WTC11 (cell line): Measurements from ENCODE around the gene PFKM. TPM values are rescaled to one million over a fixed set of nuclear protein-coding genes. Genes with fewer than 3 reads are reported as not detected.

Experiments used
- ATAC-seq: fragments of 200-7000 bp; cut with Tn5 transposase; 2 replicates; pipeline ENCODE4 v1.10.0; 2021; ENCODE audit warnings: mild to moderate bottlenecking, moderate library complexity
- CTCF ChIA-PET: fragments of 300-600 bp; sonication (Branson Sonifier 250); formaldehyde crosslinking; loops from one replicate; lab custom pipeline; 2021; ENCODE audit warnings: antibody characterized with exemption; lab: Charles Lee
- POLR2A ChIA-PET: fragments of 350-600 bp; sonication (Branson Sonifier 250); formaldehyde crosslinking; loops from one replicate; lab custom pipeline; 2021; ENCODE audit warnings: antibody characterized with exemption; lab: Charles Lee
- DNase-seq: peaks from one replicate; pipeline ENCODE4 v3.0.0; 2021; ENCODE audit warnings: low spot score
- H3K27ac Mint-ChIP-seq: 2 replicates; pipeline ENCODE4 v1.8.0; 2021; ENCODE audit warnings: mixed read lengths
- H3K27me3 Mint-ChIP-seq: 2 replicates; pipeline ENCODE4 v1.8.0; 2021; ENCODE audit warnings: low read depth, mild to moderate bottlenecking, moderate library complexity, mixed read lengths
- H3K36me3 Mint-ChIP-seq: 2 replicates; pipeline ENCODE4 v1.8.0; 2021; ENCODE audit warnings: mixed read lengths
- H3K4me1 Mint-ChIP-seq: 2 replicates; pipeline ENCODE4 v1.8.0; 2022; ENCODE audit warnings: mixed read lengths
- H3K4me3 Mint-ChIP-seq: 2 replicates; pipeline ENCODE4 v1.8.0; 2021; ENCODE audit warnings: mild to moderate bottlenecking, moderate library complexity, mixed read lengths
- H3K9me3 Mint-ChIP-seq: 2 replicates; pipeline ENCODE4 v1.8.0; 2021; ENCODE audit warnings: mixed read lengths
- AFF4 ChIP-seq: sonication (generic); formaldehyde crosslinking; IDR thresholded peaks from 2 replicates; pipeline ENCODE4 v1.8.1; 2023; ENCODE audit warnings: mild to moderate bottlenecking, missing genetic modification reagents, borderline replicate concordance
- ATF6 ChIP-seq: sonication (generic); formaldehyde crosslinking; IDR thresholded peaks from 2 replicates; pipeline ENCODE4 v1.8.1; 2023; ENCODE audit warnings: mild to moderate bottlenecking, missing genetic modification reagents
- CREB1 ChIP-seq: sonication (generic); formaldehyde crosslinking; IDR thresholded peaks from 2 replicates; pipeline ENCODE4 v1.8.0; 2023; ENCODE audit warnings: mild to moderate bottlenecking, missing genetic modification reagents
- CTCF ChIP-seq: fragments of 200-600 bp; IDR thresholded peaks from 2 replicates; pipeline ENCODE4 v1.8.0; 2022; ENCODE audit warnings: antibody characterized with exemption
- E2F4 ChIP-seq: sonication (generic); formaldehyde crosslinking; IDR thresholded peaks from 2 replicates; pipeline ENCODE4 v1.8.1; 2022; ENCODE audit warnings: low read depth, mild to moderate bottlenecking, moderate library complexity, missing genetic modification reagents, borderline replicate concordance
- E2F5 ChIP-seq: sonication (generic); formaldehyde crosslinking; IDR thresholded peaks from 2 replicates; pipeline ENCODE4 v1.8.1; 2022; ENCODE audit warnings: mild to moderate bottlenecking, moderate library complexity, missing genetic modification reagents
- EMX1 ChIP-seq: fragments of 250-450 bp; sonication (Bioruptor Pico); IDR thresholded peaks from 2 replicates; pipeline ENCODE4 v1.8.0; 2021; ENCODE audit warnings: mild to moderate bottlenecking
- ERG ChIP-seq: fragments of 250-450 bp; sonication (Bioruptor Pico); IDR thresholded peaks from 2 replicates; pipeline ENCODE4 v1.8.0; 2021; ENCODE audit warnings: mild to moderate bottlenecking
- ESRRA ChIP-seq: sonication (generic); formaldehyde crosslinking; IDR thresholded peaks from 2 replicates; pipeline ENCODE4 v1.8.1; 2022; ENCODE audit warnings: mild to moderate bottlenecking, missing genetic modification reagents, borderline replicate concordance
- FOXP1 ChIP-seq: sonication (generic); formaldehyde crosslinking; IDR thresholded peaks from 2 replicates; pipeline ENCODE4 v1.8.0; 2022; ENCODE audit warnings: missing genetic modification reagents, mild to moderate bottlenecking, moderate library complexity, borderline replicate concordance
- JAZF1 ChIP-seq: fragments of 250-450 bp; sonication (Bioruptor Pico); IDR thresholded peaks from 2 replicates; pipeline ENCODE4 v1.9.0; 2021; ENCODE audit warnings: moderate library complexity, mild to moderate bottlenecking, inconsistent platforms
- NFE2L1 ChIP-seq: sonication (generic); formaldehyde crosslinking; IDR thresholded peaks from 2 replicates; pipeline ENCODE4 v1.8.1; 2023; ENCODE audit warnings: missing genetic modification reagents
- PRDM15 ChIP-seq: sonication (generic); formaldehyde crosslinking; IDR thresholded peaks from 2 replicates; pipeline ENCODE4 v1.8.0; 2022; ENCODE audit warnings: missing genetic modification reagents
- TEAD1 ChIP-seq: sonication (generic); formaldehyde crosslinking; IDR thresholded peaks from 2 replicates; pipeline ENCODE4 v1.8.0; 2022; ENCODE audit warnings: mild to moderate bottlenecking, missing genetic modification reagents
- USF2 ChIP-seq: sonication (generic); formaldehyde crosslinking; IDR thresholded peaks from 2 replicates; pipeline ENCODE4 v1.8.1; 2023; ENCODE audit warnings: mild to moderate bottlenecking, missing genetic modification reagents, moderate library complexity
- ZBTB21 ChIP-seq: sonication (generic); formaldehyde crosslinking; IDR thresholded peaks from 2 replicates; pipeline ENCODE4 v1.8.1; 2023; ENCODE audit warnings: mild to moderate bottlenecking, missing genetic modification reagents, borderline replicate concordance
- ZNF281 ChIP-seq: sonication (generic); formaldehyde crosslinking; IDR thresholded peaks from 2 replicates; pipeline ENCODE4 v1.8.0; 2023; ENCODE audit warnings: mild to moderate bottlenecking, missing genetic modification reagents
- total RNA-seq: library from RNA; stranded (reverse); gene quantifications from 3 replicates; pipeline ENCODE4 v1.2.3, GENCODE V29; 2021

PFKM gene
- total RNA-seq, 1 experiment from 2014 or later: 99.3 TPM

GRCh38 chr12:48084841-48085460, 34.2 kb upstream of the PFKM start (continued):
- TF ChIP-seq NFE2L1 (no peak), E2F5 (no peak), FOXP1 (CRISPR knock-in tag) (no peak), JAZF1 (CRISPR knock-in tag) (no peak), CTCF (no peak), EMX1 (CRISPR knock-in tag) (no peak)
- TF ChIP-seq, all 79 proteins: peak for 0

GRCh38 chr12:48086327-48086726, 32.8 kb upstream of the PFKM start:
- Mint-ChIP-seq H3K9me3 (no peaks in the 10 kb centered on the region), H3K27ac (no peak overlapping the region), H3K27me3 (no peaks in the 10 kb centered on the region), H3K4me1 (no peaks in the 10 kb centered on the region), H3K36me3 (peaks cover 24% of the 10 kb centered on the region), H3K4me3 (no peak overlapping the region)
- no peak for TF ChIP-seq ATF6 (CRISPR knock-in tag)
- TF ChIP-seq ESRRA (CRISPR knock-in tag): no peak
- no peak for TF ChIP-seq ZNF281 (CRISPR knock-in tag)
- no peak for TF ChIP-seq CREB1 (CRISPR knock-in tag)
- TF ChIP-seq TEAD1 (CRISPR knock-in tag): no peak
- no peak for TF ChIP-seq E2F4
- TF ChIP-seq AFF4 (CRISPR knock-in tag): no peak
- TF ChIP-seq USF2 (CRISPR knock-in tag): no peak
- TF ChIP-seq ZBTB21 (CRISPR knock-in tag): no peak
- no peak for TF ChIP-seq ERG (CRISPR knock-in tag)
- TF ChIP-seq PRDM15 (CRISPR knock-in tag): no peak
- POLR2A ChIA-PET: no interaction called here
- DNase-seq: no peak
- CTCF ChIA-PET: no interaction called here
- no peak for ATAC-seq
